ENCODE data around the gene PDPN. TPM values are rescaled to one million over a fixed set of nuclear protein-coding genes. Genes with fewer than 3 reads are reported as not detected.

Gene PDPN
- total and polyA plus RNA-seq, 2 of the 4 experiments (the other 2 are of a cell fraction) = 0.31 TPM; not detected in 1

DNA sequence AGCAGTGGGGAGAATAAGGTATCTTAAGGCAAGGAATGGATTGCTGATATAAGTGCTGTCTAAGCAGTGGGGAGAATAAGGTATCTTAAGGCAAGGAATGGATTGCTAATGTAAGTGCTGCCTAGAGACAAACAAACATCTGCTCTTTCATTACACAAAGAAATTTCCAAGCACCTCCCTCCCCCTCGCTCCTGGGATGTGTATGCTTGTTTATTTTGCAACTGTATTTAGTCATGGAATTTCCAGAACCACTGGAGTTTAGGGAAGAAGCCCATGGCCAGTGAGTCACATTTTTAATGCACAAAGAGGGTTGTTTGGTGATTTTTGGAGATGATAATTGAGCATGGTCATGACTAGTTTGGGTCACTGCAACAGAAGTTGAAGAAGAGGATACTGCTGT, 21.5 kb downstream of the PDPN start:
- no peak overlapping the region for H4K5ac ChIP-seq (ENCODE audit: low read depth, low read length)
- H2BK15ac ChIP-seq (ENCODE audit: low read depth, low read length) = no peak overlapping the region
- H3K4me3 ChIP-seq (ENCODE audit: insufficient read depth, low read depth, low read length) = no peak overlapping the region
- H3K4me2 ChIP-seq (ENCODE audit: low read depth, low read length) = no peak overlapping the region
- H3K4ac ChIP-seq (ENCODE audit: low read depth, low read length) = no peak overlapping the region
- H3K27me3 ChIP-seq (ENCODE audit: control insufficient read depth, insufficient read depth, low read length) = no peaks in the 10 kb centered on the region
- H3K9ac ChIP-seq (ENCODE audit: low read depth, low read length) = no peak overlapping the region
- no peak overlapping the region for H2BK20ac ChIP-seq (ENCODE audit: low read depth, low read length)
- TF ChIP-seq, protein P1, sequence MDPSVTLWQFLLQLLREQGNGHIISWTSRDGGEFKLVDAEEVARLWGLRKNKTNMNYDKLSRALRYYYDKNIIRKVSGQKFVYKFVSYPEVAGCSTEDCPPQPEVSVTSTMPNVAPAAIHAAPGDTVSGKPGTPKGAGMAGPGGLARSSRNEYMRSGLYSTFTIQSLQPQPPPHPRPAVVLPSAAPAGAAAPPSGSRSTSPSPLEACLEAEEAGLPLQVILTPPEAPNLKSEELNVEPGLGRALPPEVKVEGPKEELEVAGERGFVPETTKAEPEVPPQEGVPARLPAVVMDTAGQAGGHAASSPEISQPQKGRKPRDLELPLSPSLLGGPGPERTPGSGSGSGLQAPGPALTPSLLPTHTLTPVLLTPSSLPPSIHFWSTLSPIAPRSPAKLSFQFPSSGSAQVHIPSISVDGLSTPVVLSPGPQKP (IDR thresholded peaks at IDR 0.05; ENCODE audit: borderline replicate concordance, low read depth, low read length) = no peak
- TF ChIP-seq MXI1 (IDR thresholded peaks at IDR 0.05; ENCODE audit: borderline replicate concordance, low read depth, low read length) = no peak
- no peak for TF ChIP-seq NFE2L2 (IDR thresholded peaks at IDR 0.05; ENCODE audit: low read depth, low read length)
- TF ChIP-seq CHD1 (IDR thresholded peaks at IDR 0.05; ENCODE audit: low read depth, low read length) = no peak
- no peak for TF ChIP-seq BHLHE40 (IDR thresholded peaks at IDR 0.05; ENCODE audit: low read depth, low read length)
- TF ChIP-seq FOS (IDR thresholded peaks at IDR 0.05; ENCODE audit: low read depth, low read length) = no peak
- no peak for TF ChIP-seq POLR2A (IDR thresholded peaks at IDR 0.05; ENCODE audit: low read depth, low read length)
- H3K9me3 ChIP-seq (ENCODE audit: control insufficient read depth, insufficient read depth, low read length) = peaks cover 12% of the 10 kb centered on the region
- no peak overlapping the region for H2AK9ac ChIP-seq (replicated peaks; ENCODE audit: low read depth, low read length, poor library complexity)
- in situ Hi-C loops (cut with MboI; ENCODE audit: low sequenced_read_pairs) = no loop called here
- peak; percentile 36 for DNase-seq
- H3K27ac ChIP-seq (ENCODE audit: insufficient read depth, low read length) = peak overlapping the region; percentile 44; the same call in 1 of the 2 replicates
- ChIA-PET POLR2A (ENCODE audit: unreplicated experiment) (no interaction called here), CTCF (no interaction called here)
- H2AK5ac ChIP-seq (ENCODE audit: low read depth, low read length) = no peak overlapping the region
- H4K20me1 ChIP-seq (ENCODE audit: insufficient read depth, low read length) = no peaks in the 10 kb centered on the region
- no peak overlapping the region for H3K14ac ChIP-seq (replicated peaks; ENCODE audit: low read depth, low read length)
- no peak overlapping the region for H3K56ac ChIP-seq (ENCODE audit: extremely low read depth, insufficient read depth, low read length)
- no peak overlapping the region for H3K23ac ChIP-seq (ENCODE audit: low read depth, low read length)
- no peak overlapping the region for H2BK120ac ChIP-seq (ENCODE audit: low read depth, low read length)
- no peaks in the 10 kb centered on the region; the same call in 1 of the 2 replicates for H3K4me1 ChIP-seq (ENCODE audit: control insufficient read depth, insufficient read depth, low read length)
- H4K91ac ChIP-seq (ENCODE audit: insufficient read depth, low read depth, low read length) = no peak overlapping the region
- no peak overlapping the region for H2AFZ ChIP-seq (replicated peaks; ENCODE audit: low read length, poor library complexity)
- H3K18ac ChIP-seq (ENCODE audit: low read depth, low read length) = no peak overlapping the region; the same call in 1 of the 2 replicates
- BruUV-seq (replicated peaks) = no TSS peak
- no peaks in the 10 kb centered on the region for H3K9me1 ChIP-seq (ENCODE audit: insufficient read depth, low read length)
- H4K8ac ChIP-seq (ENCODE audit: low read depth in 2 of 2, low read length in 2 of 2) = no peak overlapping the region
- intact Hi-C loops (cut with micrococcal nuclease) = no loop called here
- no CpG with 5 or more reads among the region's 1 CpG for WGBS, 2 experiments (ENCODE audit: extremely low coverage in 2 of 2, insufficient read length in 1 of 2)
- H3K79me1 ChIP-seq (ENCODE audit: low read depth in 1 of 2, low read length in 2 of 2) = no peaks in the 10 kb centered on the region
- ATAC-seq (ENCODE audit: low read depth) = no peak
- dilution Hi-C loops (cut with HindIII; ENCODE audit: low sequenced_read_pairs, unreplicated experiment) = no loop called here
- no peak overlapping the region for H2BK5ac ChIP-seq (ENCODE audit: low read depth, low read length, poor library complexity, severe bottlenecking)
- H3K36me3 ChIP-seq (ENCODE audit: control insufficient read depth, insufficient read depth, low read length) = peaks cover 1% of the 10 kb centered on the region; the same call in 1 of the 2 replicates

Data from IMR-90 (cell line).